Measurements from ENCODE around the gene JADE2.

GRCh38 chr5:134614450-134615085 is 89.1 kb downstream of the JADE2 start:
- no peak for TF ChIP-seq POLR2A (IDR thresholded peaks at IDR 0.05)
- TF ChIP-seq CTCF (IDR thresholded peaks at IDR 0.05) = no peak

Measured in stomach (tissue), 4 donors.